Glutamatergic neuron (in vitro differentiated cells): ENCODE results near the gene KCNJ6. TPM values are rescaled to one million over a fixed set of nuclear protein-coding genes. Genes with fewer than 3 reads are reported as not detected.

ENCODE experiments used
- DNase-seq: peaks from one replicate; pipeline ENCODE4 v3.0.0; 2022
- H3K27ac Mint-ChIP-seq: one replicate; pipeline ENCODE4 v1.8.0; 2020; ENCODE audit warnings: mild to moderate bottlenecking, mixed read lengths, inconsistent platforms; ENCODE audit not compliant: unreplicated experiment
- H3K27me3 Mint-ChIP-seq: one replicate; pipeline ENCODE4 v1.8.0; 2020; ENCODE audit warnings: mild to moderate bottlenecking, moderate library complexity, mixed read lengths, inconsistent platforms; ENCODE audit not compliant: unreplicated experiment
- H3K36me3 Mint-ChIP-seq: one replicate; pipeline ENCODE4 v1.8.0; 2020; ENCODE audit warnings: mild to moderate bottlenecking, mixed read lengths, inconsistent platforms; ENCODE audit not compliant: unreplicated experiment
- H3K4me1 Mint-ChIP-seq: one replicate; pipeline ENCODE4 v1.8.0; 2020; ENCODE audit warnings: mild to moderate bottlenecking, low read depth, mixed read lengths, inconsistent platforms; ENCODE audit not compliant: unreplicated experiment
- H3K4me3 Mint-ChIP-seq: one replicate; pipeline ENCODE4 v1.8.0; 2020; ENCODE audit warnings: mild to moderate bottlenecking, mixed read lengths, inconsistent platforms; ENCODE audit not compliant: unreplicated experiment
- H3K9me3 Mint-ChIP-seq: one replicate; pipeline ENCODE4 v1.8.0; 2020; ENCODE audit warnings: mild to moderate bottlenecking, moderate library complexity, mixed read lengths, inconsistent platforms; ENCODE audit not compliant: unreplicated experiment
- CTCF ChIP-seq: fragments of 200-600 bp; sonication (generic); IDR thresholded peaks from one replicate; pipeline ENCODE4 v1.5.0; 2021; ENCODE audit not compliant: partially characterized antibody, unreplicated experiment
- total RNA-seq: library from RNA; stranded (reverse); fragmentation: NEBNext Ultra II Directional; extraction: Animal tissue kit (Norgen Biotek cat#: 25700); gene quantifications from one replicate; pipeline ENCODE4 v1.2.1, GENCODE V29; 2021; ENCODE audit not compliant: unreplicated experiment

The KCNJ6 gene
- total RNA-seq, 1 donor from 2014 or later = 80.5 TPM

- H3K27me3 Mint-ChIP-seq = no peaks in the 10 kb centered on the region
- peak overlapping the region; percentile 43 for H3K27ac Mint-ChIP-seq
- H3K36me3 Mint-ChIP-seq = no peaks in the 10 kb centered on the region
- no peak for TF ChIP-seq CTCF
- DNase-seq = no peak
- no peaks in the 10 kb centered on the region for H3K4me1 Mint-ChIP-seq
- peak overlapping the region; percentile 82 for H3K4me3 Mint-ChIP-seq
- H3K9me3 Mint-ChIP-seq = no peaks in the 10 kb centered on the region
Measured at GRCh38 chr21:37564341-37564923, 351.8 kb downstream of the KCNJ6 start.

- no peaks in the 10 kb centered on the region for H3K4me1 Mint-ChIP-seq
- peak; percentile 86 for DNase-seq
- H3K36me3 Mint-ChIP-seq = no peaks in the 10 kb centered on the region
- H3K9me3 Mint-ChIP-seq = no peaks in the 10 kb centered on the region
- no peaks in the 10 kb centered on the region for H3K27me3 Mint-ChIP-seq
- H3K4me3 Mint-ChIP-seq = peak overlapping the region; percentile 82
- TF ChIP-seq CTCF = peak; percentile 10
- H3K27ac Mint-ChIP-seq = peak overlapping the region; percentile 43
Measured at GRCh38 chr21:37563641-37564340, 352.5 kb downstream of the KCNJ6 start.

- no peaks in the 10 kb centered on the region for H3K4me1 Mint-ChIP-seq
- H3K4me3 Mint-ChIP-seq = peak overlapping the region; percentile 73
- peak overlapping the region; percentile 38 for H3K27ac Mint-ChIP-seq
- no peaks in the 10 kb centered on the region for H3K36me3 Mint-ChIP-seq
- DNase-seq = no peak
- H3K27me3 Mint-ChIP-seq = no peaks in the 10 kb centered on the region
- no peak for TF ChIP-seq CTCF
- no peaks in the 10 kb centered on the region for H3K9me3 Mint-ChIP-seq
Measured at GRCh38 chr21:37562920-37563640, 353.2 kb downstream of the KCNJ6 start.

- Mint-ChIP-seq H3K27me3 (no peaks in the 10 kb centered on the region), H3K9me3 (no peaks in the 10 kb centered on the region), H3K4me3 (peak overlapping the region; percentile 73), H3K36me3 (no peaks in the 10 kb centered on the region), H3K4me1 (no peaks in the 10 kb centered on the region), H3K27ac (no peak overlapping the region)
- TF ChIP-seq CTCF = no peak
- no peak for DNase-seq
Measured at GRCh38 chr21:37561941-37562919, 354.0 kb downstream of the KCNJ6 start.
